Mucosa of rectum (tissue), 2 donors: Measurements from ENCODE around the gene NYAP1.
"Not testable (repeated sequence)": the region's sequence is repeated elsewhere in the genome, so short reads cannot be mapped to it uniquely, and the experiment has no call there.

Experiments
- H3K27ac ChIP-seq, 2 donors: one replicate each; pipeline ENCODE4 v1.7.0; 2013; ENCODE audit warnings: inconsistent platforms in 2 of 2, low read depth in 2 of 2, low read length in 2 of 2
- H3K27me3 ChIP-seq, 2 donors: one replicate each; pipeline ENCODE4 v1.7.0; 2013; ENCODE audit warnings: low read length in 2 of 2; ENCODE audit not compliant: control insufficient read depth in 2 of 2, insufficient read depth in 2 of 2
- H3K36me3 ChIP-seq, 2 donors: one replicate each; pipeline ENCODE4 v1.7.0; 2013; ENCODE audit warnings: low read length in 2 of 2; ENCODE audit not compliant: control insufficient read depth in 2 of 2, insufficient read depth in 2 of 2
- H3K4me1 ChIP-seq, 2 donors: one replicate each; pipeline ENCODE4 v1.7.0; 2013; ENCODE audit warnings: low read length in 2 of 2, mild to moderate bottlenecking in 1 of 2; ENCODE audit not compliant: control insufficient read depth in 2 of 2, insufficient read depth in 2 of 2
- H3K4me3 ChIP-seq, 2 donors: one replicate each; pipeline ENCODE4 v1.7.0; 2013; ENCODE audit warnings: low read length in 2 of 2
- H3K9ac ChIP-seq, 2 donors: one replicate each; pipeline ENCODE4 v1.7.0; 2013; ENCODE audit warnings: low read length in 2 of 2, low read depth in 1 of 2, mild to moderate bottlenecking in 1 of 2
- H3K9me3 ChIP-seq, 2 donors: one replicate each; pipeline ENCODE4 v1.7.0; 2013; ENCODE audit warnings: low read length in 2 of 2; ENCODE audit not compliant: control insufficient read depth in 2 of 2
- donor health status: healthy.
- donor health status: Normal muscosa, but diverticular disease.

The NYAP1 gene

DNA sequence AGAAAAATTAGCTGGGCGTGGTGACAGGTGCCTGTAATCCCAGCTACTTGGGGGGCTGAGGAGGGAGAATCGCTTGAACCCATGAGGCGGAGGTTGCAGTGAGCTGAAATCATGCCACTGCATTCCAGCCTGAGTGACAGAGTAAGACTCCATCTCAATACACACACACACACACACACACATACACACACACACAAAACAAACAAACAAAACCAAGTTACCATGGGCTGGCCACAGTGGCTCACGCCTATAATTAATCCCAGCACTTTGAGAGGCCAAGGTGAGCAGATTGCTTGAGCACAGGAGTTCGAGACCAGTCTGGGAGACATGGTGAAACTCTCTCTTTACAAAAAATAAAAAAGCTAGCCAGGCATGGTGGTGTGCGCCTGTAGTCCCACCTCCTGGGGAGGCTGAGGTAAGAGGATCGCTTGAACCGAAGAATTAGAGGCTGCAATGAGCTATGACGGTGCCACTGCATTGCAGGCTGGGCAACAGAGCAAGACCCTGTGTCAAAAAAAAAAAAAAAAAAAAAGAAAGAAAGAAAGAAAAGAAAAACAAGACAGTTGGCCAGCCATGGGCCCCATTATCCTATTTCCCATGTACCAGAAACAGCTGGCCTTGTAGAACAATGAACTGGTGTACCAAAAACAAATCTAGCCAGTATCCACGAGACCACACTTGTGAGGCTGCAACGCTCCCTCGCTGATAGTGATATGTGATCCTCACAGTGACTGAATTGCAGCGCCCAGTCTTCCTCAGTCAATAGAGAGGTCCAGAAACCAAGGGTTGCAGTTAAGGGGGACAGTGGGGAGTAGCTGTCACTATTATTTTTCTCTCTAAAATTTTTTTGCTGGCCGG, 48.7 kb downstream of the NYAP1 start:
- peak overlapping the region; percentile 35 to 48 for H3K27ac ChIP-seq

GRCh38 chr7:100535982-100536381, 52.3 kb downstream of the NYAP1 start:
- not testable (repeated sequence) for H3K27me3 ChIP-seq, H3K27ac ChIP-seq, H3K4me3 ChIP-seq, H3K9me3 ChIP-seq, H3K9ac ChIP-seq, H3K36me3 ChIP-seq
- peaks cover 15 to 18% of the 10 kb centered on the region in 2 donors for H3K4me1 ChIP-seq

More for the DNA sequence above, 48.7 kb downstream of the NYAP1 start:
- no peaks in the 10 kb centered on the region for H3K9me3 ChIP-seq
- peak overlapping the region in 1 of 2 donors; percentile 34 for H3K9ac ChIP-seq
- no peaks in the 10 kb centered on the region for H3K27me3 ChIP-seq
- H3K4me1 ChIP-seq, result peaks cover 0 to 5% of the 10 kb centered on the region in 2 donors
- no peaks in the 10 kb centered on the region for H3K36me3 ChIP-seq
- peak overlapping the region in 1 of 2 donors; percentile 26 for H3K4me3 ChIP-seq

DNA sequence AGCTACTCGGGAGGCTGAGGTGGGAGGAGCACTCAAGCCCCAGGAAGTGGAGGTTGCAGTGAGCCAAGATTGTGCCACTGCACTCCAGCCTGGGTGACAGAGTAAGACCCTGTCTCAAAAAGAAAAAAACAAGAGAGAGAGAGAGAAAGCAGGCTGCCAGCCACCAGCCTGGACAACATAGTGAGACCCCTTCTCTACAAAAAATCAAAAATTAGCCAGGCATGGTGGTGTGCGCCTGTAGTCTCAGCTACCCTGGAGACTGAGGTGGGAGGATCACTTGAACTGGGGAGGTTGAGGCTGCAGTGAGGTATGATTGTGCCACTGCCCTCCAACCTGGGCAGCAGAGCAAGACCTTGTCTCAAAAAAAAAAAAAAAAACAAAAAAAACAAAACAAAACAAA, 53.0 kb downstream of the NYAP1 start:
- not testable (repeated sequence) for H3K36me3 ChIP-seq, H3K27me3 ChIP-seq, H3K9me3 ChIP-seq, H3K9ac ChIP-seq, H3K4me3 ChIP-seq, H3K27ac ChIP-seq
- peaks cover 16 to 21% of the 10 kb centered on the region in 2 donors for H3K4me1 ChIP-seq

GRCh38 chr7:100538348-100538653, 54.6 kb downstream of the NYAP1 start:
- Histone ChIP-seq H3K4me1 (peaks cover 16 to 22% of the 10 kb centered on the region in 2 donors), H3K36me3 (no peaks in the 10 kb centered on the region), H3K27me3 (no peaks in the 10 kb centered on the region), H3K9ac (no peak overlapping the region), H3K4me3 (peak overlapping the region; percentile 41 to 64), H3K9me3 (no peaks in the 10 kb centered on the region), H3K27ac (peak overlapping the region in 1 of 2 donors; percentile 38)

- Histone ChIP-seq H3K9me3 (no peaks in the 10 kb centered on the region), H3K27me3 (no peaks in the 10 kb centered on the region), H3K9ac (peak within 1 kb of the TSS; percentile 52 to 85), H3K36me3 (no peaks in the 10 kb centered on the region), H3K27ac (peak within 1 kb of the TSS; percentile 85 to 87), H3K4me3 (peak within 1 kb of the TSS; percentile 88 to 95), H3K4me1 (peaks cover 17 to 23% of the 10 kb centered on the region in 2 donors)
Observed at GRCh38 chr7:100538654-100539435, 55.1 kb downstream of the NYAP1 start, which contains the start of gene AGFG2. TSS of gene AGFG2 (plus strand) at chr7:100539203. CDS start at chr7:100539347, 144 bp downstream.

- Histone ChIP-seq H3K4me3 (peak overlapping the region; percentile 88 to 95), H3K9me3 (no peaks in the 10 kb centered on the region), H3K4me1 (peaks cover 24 to 29% of the 10 kb centered on the region in 2 donors), H3K9ac (peak overlapping the region; percentile 52 to 85), H3K36me3 (no peaks in the 10 kb centered on the region), H3K27ac (peak overlapping the region; percentile 85 to 87), H3K27me3 (no peaks in the 10 kb centered on the region)
Observed at GRCh38 chr7:100539436-100540006, 55.8 kb downstream of the NYAP1 start.

GRCh38 chr7:100540073-100540723, 56.5 kb downstream of the NYAP1 start:
- H3K27me3 ChIP-seq, result no peaks in the 10 kb centered on the region
- peak overlapping the region; percentile 85 to 87 for H3K27ac ChIP-seq
- peak overlapping the region; percentile 52 for H3K9ac ChIP-seq
- peaks cover 30 to 35% of the 10 kb centered on the region in 2 donors for H3K4me1 ChIP-seq
- no peaks in the 10 kb centered on the region for H3K36me3 ChIP-seq
- H3K9me3 ChIP-seq, result no peaks in the 10 kb centered on the region
- H3K4me3 ChIP-seq, result peak overlapping the region; percentile 88 to 95

DNA sequence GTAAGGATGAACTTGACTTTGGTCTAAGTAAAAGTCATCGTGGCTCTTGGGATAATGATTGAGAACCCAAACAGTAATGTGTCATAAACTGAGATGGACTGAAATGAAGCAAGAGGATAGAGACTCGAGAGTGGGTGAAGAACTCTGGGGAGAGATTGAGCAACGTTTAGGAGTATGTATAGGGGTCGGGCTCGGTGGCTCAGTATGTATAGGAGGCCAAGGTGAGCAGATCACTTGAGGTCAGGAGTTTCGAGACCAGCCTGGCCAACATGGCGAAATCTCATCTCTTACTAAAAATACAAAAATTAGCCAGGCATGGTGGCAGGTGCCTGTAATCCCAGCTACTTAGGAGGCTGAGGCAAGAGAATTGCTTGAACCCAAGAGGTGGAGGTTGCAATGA, 57.6 kb downstream of the NYAP1 start:
- H3K4me3 ChIP-seq, result peak overlapping the region in 1 of 2 donors; percentile 52
- peaks cover 41 to 43% of the 10 kb centered on the region in 2 donors for H3K4me1 ChIP-seq
- not testable (repeated sequence) for H3K9ac ChIP-seq, H3K9me3 ChIP-seq, H3K36me3 ChIP-seq, H3K27ac ChIP-seq, H3K27me3 ChIP-seq

DNA sequence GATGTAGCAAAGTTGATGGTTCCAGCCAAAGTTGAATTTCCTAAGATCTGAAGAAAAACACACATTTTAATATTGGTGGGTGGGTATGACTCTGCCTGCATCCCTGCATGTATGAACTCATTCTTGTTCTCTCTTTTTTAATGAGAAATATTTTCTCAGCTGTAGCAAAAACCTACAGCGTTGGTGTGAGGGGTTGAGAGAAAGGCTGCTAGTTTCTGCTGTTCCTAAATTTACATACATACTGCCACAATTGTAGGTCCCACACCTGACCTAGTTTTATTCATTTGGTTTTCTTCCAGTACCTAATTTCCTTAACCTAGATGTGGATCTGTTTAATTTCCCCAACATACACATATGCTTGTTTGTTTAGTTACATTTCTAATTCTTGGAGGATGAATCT, 59.9 kb downstream of the NYAP1 start:
- no peaks in the 10 kb centered on the region for H3K27me3 ChIP-seq
- H3K27ac ChIP-seq, result peak overlapping the region; percentile 89 to 97
- no peaks in the 10 kb centered on the region for H3K36me3 ChIP-seq
- H3K9me3 ChIP-seq, result no peaks in the 10 kb centered on the region
- H3K4me3 ChIP-seq, result no peak overlapping the region
- peaks cover 53 to 60% of the 10 kb centered on the region in 2 donors for H3K4me1 ChIP-seq
- H3K9ac ChIP-seq, result no peak overlapping the region
